Astrocyte of the cerebellum (primary cell): ENCODE data around the gene YPEL1.
"Not testable (repeated sequence)": the region's sequence is repeated elsewhere in the genome, so short reads cannot be mapped to it uniquely, and the experiment has no call there.

Experiments used
- DNase-seq: peaks from one replicate; pipeline ENCODE4 v3.0.0-alpha.2; 2011; ENCODE audit warnings: low read depth
- H3K4me3 ChIP-seq: 2 replicates; pipeline ENCODE4 v1.5.1; 2011; ENCODE audit warnings: mild to moderate bottlenecking, low read depth, low read length, moderate library complexity
- CTCF ChIP-seq: IDR thresholded peaks from 2 replicates; pipeline ENCODE4 v1.5.1; 2012; ENCODE audit warnings: low read length, low read depth, moderate library complexity, mild to moderate bottlenecking; ENCODE audit errors: missing control alignments
- in situ Hi-C: cut with HindIII; loops from 2 replicates; pipeline ENCODE4 v1.10.0; 2017; ENCODE audit warnings: low sequenced_read_pairs

The YPEL1 gene

GRCh38 chr22:21683401-21683811, 52.2 kb downstream of the YPEL1 start:
- TF ChIP-seq CTCF, result no peak
- no peak for DNase-seq
- in situ Hi-C loops, result no loop called here
- no peak overlapping the region for H3K4me3 ChIP-seq

- no peak for DNase-seq
- in situ Hi-C loops, result no loop called here
- TF ChIP-seq CTCF, result no peak
- H3K4me3 ChIP-seq, result no peak overlapping the region
These were observed 53.0 kb downstream of the YPEL1 start for GRCh38 chr22:21682385-21683175.

GRCh38 chr22:21681566-21682370, 53.8 kb downstream of the YPEL1 start:
- DNase-seq, result no peak
- H3K4me3 ChIP-seq, result no peak overlapping the region
- no peak for TF ChIP-seq CTCF
- in situ Hi-C loops, result no loop called here

GRCh38 chr22:21680830-21681565, 54.6 kb downstream of the YPEL1 start:
- in situ Hi-C loops, result no loop called here
- no peak for TF ChIP-seq CTCF
- H3K4me3 ChIP-seq, result no peak overlapping the region
- no peak for DNase-seq

- in situ Hi-C loops, result no loop called here
- H3K4me3 ChIP-seq, result no peak overlapping the region
- no peak for TF ChIP-seq CTCF
- DNase-seq, result no peak
These were observed 56.2 kb downstream of the YPEL1 start for GRCh38 chr22:21679383-21679782.

- DNase-seq, in situ Hi-C loops, H3K4me3 ChIP-seq: not testable (repeated sequence)
These were observed 56.8 kb downstream of the YPEL1 start for GRCh38 chr22:21678842-21679241.
